IPS-NIHi7 (cell line): ENCODE data around the gene LAPTM5.
"Not testable (repeated sequence)": the region's sequence is repeated elsewhere in the genome, so short reads cannot be mapped to it uniquely, and the experiment has no call there.

ENCODE experiments used
- DNase-seq: peaks from one replicate; pipeline ENCODE4 v3.0.0; 2012; ENCODE audit warnings: mixed read lengths; ENCODE audit errors: extremely low spot score

LAPTM5 gene

DNA sequence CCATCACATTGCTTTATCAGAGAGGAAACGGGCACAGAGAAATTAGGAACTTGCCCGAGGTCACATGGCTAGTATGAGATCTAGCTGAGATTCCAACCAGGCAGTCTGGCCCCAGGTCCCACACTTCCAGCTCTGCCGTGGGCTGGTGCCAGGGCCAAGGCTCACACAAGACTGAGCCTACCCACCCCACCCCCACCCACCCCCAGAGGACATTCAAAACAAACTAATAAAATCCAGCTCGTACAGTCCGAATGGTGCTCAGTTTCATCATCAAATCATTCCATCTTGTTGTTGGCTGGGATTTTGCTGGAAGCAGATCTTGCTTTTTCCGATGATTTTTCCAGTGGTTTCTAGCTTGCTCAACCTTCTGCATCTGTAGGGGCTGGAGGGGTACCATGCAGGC is 62.1 kb downstream of the LAPTM5 start:
- DNase-seq = no peak

DNA sequence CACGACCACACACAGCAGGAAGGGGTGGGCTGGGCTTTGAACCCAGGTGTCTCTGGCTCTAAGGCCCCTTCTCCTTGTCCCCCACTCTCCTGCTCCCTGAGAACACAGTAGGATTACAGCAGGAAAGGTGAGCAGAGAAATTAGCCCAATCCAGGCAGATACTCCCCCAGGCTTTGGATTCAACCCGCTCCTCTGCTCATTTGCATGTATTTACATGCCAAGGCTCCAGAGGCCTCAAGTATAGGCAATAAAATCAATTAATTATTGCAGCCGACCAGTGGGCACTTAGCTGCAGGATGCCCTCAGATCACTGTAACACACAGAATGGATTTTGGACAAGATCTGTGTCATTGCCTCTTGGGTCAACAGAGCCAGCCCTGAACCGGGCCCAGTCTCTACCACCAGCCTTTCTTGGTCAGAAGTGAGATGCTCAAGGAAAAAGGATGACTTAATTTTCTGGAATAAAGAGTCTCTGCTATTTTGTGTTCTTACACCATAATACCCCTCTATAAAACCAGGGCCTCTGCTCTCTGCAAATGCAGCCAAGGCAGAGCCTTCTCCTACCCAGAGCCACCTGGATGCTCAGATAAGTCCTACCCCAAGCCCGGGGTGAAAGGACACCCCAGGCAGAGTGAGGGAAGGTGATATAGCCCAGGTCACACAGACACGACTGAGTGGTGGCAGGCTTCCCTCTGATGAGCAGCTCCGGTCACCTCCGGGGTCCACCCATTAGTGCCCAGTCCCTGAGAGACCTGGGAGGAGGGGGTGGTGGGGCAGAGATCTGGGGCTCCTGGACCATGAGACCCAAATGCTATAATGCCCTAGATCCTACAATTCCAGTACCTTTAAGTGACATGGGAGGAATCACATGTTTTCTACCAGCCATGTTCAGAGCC is 63.0 kb downstream of the LAPTM5 start:
- no peak for DNase-seq

DNA sequence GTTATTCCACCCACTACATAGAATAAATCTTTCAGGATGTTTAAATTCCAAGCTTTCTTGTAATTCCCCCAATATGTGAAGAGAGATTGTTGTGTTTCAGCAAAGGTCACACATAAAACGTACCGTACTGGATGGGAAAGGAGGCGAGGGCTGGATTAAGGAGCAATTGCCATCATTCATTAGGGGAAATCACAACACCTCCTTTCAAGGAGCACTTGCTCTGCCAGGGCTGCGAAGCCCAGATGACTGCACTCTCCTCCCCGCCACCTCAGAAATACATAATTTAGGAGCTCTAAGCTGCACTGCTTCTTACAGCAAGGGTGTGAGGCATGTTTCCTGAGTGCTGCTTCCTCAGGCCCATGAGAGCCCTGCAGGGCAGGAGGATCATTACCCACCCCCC is 63.8 kb downstream of the LAPTM5 start:
- no peak for DNase-seq

DNA sequence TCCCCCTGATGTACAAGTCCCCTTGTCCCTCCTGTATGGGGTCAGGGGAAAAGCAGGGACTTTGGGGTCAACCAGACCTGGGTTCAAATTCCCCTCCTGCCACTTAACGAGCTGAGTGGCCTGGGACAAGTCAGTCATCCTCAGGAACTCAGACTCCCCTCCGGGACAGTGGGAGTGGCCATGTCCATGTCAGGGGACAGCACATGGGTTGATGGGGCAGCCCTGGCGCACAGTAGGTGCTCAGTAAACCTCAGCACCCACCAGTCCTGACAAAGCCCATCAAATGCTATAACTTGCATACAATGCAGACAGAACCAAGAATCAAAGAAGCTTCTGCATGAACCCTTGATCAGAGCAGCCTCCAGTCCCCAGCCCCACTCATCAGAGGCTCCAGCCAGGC is 64.2 kb downstream of the LAPTM5 start:
- DNase-seq = no peak

DNA sequence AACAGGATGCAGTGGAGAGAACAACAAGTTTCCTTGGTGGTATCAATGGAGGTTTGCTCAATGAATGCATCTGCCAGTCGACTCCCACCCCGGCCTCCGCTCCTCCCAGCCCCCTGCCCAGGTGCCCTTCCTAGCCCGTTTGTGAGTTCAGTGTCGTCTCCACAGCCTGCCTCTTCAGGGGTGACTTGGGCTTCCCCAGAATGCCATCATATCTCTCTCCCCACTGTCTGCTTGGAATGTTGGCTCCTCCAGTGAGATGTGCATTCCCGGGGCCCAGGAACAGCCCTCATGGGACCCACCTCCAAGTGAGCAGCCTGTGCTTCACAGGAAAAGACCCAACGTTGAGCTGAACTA is 64.6 kb downstream of the LAPTM5 start:
- no peak for DNase-seq

DNA sequence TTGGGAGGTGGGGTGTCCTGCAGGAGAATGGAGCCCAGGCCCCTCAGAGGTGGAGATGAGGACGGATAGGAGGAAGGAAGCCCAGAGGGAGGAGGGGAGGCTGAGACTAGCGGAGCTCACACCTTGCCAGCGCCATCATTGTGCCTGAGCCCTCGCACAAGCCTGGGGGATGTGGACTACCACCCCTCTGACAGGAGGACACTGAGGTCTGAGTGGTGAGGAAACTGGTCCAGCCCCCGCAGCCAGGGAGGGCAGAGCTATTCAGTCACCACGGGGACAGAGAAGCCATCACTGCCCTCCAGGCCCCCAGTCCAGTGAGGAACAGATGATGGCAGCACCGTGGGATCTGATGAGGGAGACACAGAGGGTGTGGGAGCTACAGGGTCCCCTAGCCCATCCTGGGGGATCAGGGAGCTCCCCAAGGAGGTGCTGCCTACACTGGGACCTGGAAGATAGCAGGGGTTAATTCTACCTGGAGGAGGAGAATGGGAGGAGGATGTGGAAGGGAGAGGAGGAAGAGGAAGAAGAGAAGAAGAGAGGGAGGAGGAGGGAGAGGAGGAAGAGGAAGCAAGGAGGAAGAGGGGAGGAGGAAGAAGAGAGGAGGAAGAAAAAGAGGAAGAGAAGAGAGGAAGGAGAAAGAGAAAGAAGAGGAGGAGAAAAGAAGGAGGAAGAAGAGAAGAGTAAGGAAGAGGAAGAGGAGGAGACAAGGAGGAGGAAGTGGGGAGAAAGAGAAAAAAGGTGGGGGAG is 65.2 kb downstream of the LAPTM5 start:
- no peak for DNase-seq

DNA sequence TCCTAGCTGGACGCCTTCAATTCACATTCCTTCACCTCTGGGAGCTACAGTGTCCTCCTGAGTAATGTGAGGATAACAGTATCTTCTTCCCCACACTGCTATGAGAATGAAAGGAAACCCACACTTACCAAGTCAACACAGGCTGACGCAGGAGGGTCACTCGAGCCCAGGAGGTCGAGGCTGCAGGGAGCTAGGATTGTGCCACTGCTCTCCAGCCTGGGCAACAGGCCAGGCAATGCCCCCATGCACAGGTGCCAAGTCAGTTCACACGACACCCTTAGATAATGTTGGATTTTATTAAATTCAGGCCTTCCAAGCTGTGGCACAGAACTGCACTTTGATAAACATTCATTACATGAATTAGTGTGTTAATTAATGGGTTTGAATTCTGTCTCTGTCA is 66.1 kb downstream of the LAPTM5 start:
- no peak for DNase-seq

DNA sequence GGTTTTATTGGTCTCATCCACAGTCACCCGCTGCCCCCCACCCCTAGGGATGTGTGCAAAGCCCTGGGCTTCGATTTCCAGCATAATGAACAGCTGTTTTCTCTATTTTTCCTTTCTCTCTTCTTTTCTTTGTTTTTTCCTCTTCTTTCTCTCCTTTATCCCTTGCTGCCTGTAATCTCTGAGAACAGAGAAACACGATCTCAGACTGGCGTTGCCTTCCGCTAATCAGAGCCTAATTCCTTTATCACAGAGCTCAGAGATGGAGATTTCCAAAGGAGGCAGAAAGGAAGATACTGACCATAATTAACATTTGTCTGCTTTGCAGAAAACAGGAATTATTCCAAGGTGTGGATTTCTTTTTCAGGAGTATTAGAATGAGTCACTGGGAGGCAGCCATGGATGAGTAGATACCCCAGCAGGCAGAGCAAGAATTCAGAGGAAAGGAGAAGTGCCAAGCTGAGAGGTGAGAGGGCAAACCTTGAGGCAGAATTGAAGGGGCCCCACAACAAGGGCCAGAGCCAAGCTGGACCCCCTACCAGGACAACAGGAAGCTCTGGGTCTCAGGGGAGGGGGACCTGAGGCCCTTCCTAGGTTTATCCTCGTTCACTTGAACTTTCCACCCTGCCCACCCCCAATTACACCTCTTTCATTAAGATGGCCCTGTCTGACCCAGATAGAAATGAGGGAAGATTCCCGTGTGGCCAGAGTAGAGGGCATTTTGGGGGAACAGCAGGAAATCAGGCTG is 67.5 kb downstream of the LAPTM5 start:
- no peak for DNase-seq

DNA sequence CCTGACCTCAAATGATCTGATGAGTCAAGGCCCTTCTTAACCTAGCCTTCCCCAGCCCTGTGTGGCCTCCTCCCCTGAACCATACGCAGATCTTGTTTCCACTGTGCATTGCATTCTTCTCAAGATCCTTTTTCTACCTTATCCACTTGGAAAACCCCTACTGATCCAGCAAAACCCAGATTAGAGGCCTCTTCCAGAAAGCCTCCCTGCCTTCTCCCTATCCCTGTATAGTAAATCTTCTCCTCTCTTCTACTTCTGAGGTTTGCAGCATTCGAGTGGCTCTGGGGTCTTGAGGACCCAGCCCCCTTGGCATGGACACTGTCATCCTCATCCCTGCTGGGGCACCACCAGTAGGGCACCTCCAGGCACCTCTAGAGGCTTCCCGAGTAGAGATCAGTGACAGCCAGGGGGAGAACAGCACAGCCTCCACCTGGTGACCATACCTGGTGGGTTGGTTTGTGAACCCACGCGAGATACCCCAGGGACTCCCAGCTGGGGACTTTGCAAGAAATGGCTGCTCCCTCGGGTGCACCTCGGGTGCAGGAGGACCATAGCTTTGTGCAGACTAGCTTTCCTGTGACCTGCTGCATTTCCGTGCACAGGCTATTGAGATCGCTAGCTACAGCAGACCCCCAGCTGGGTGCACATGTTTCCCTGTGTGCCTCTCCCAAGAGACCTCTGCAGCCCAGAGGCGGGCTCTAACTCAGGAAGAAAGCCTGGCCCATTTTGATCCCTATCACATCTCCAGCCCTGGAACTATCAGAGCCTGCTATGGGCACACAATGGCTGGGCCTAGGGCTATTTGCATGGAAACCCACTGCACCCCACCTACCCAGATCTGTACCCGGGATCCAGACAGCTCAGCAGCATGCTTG is 68.4 kb downstream of the LAPTM5 start:
- no peak for DNase-seq

DNA sequence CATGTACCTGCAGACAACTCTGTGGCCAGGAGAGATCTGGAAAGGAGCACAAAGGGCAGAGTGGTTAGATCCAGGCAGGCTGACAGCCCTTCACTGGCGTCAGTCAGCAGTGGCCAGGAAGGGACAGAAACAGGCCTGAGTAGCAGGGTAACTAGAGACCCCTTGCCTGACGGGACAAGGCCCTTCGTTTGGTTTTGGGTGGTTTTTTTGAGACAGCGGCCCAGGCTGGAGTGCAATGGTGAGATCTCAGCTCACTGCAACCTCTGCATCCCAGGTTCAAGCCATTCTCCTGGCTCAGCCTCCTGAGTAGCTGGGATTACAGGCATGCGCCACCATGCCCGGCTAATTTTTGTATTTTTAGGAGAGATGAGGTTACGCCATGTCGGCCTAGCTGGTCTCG is 69.1 kb downstream of the LAPTM5 start:
- not testable (repeated sequence) for DNase-seq

DNA sequence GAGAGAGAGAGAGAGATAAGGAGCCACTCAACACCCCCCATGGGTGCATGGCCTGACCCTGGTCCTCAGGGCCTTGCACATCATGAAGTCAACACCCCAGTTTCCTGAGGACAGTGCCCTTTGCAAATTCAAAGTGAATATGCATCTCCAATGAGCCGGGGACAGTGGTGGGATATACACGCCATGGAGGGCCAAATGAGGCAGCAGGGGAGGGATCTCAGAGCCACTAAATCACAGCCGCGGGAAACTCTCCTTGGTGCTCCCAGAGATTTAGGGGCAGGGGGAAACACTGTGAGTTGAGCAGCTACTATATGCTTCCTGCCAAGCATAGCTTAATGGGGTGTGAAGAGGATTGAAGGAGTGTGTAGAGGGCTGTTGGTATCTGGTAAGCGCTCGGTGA is 69.7 kb downstream of the LAPTM5 start:
- no peak for DNase-seq

DNA sequence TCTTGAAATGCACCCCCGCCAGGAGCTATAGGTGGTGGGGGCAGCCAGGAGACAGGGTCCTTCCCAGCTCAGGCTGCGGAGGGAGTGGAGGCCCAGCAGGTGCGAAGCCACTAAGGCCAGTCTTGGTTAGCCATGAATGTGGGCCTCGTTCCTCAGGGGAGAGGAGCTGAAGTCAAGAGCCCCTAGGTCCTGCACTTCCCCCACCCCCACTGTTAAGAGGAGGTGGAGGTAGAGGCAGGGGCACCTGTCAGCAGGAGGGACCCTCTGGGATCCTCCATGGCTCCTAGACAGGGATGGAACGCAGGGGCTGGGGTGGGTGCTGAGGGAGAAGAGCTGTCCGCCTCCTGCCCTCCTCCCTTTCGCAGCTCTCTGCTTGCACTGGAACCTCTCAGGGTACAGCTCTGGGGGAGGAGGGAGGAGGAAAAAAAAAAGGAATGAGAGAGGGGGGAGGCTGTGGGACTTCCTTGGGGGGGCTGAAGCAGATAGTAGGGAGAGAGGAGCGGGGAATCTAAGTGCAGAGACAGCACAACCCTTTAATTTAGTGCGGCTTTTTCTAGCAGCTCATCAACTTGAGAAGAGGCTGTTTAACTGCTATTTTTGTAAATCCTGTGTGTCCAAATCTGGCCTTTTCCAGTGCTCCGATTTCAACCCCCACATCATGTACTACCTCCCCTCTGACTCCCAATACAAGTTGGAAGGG is 71.2 kb downstream of the LAPTM5 start:
- DNase-seq = no peak

DNA sequence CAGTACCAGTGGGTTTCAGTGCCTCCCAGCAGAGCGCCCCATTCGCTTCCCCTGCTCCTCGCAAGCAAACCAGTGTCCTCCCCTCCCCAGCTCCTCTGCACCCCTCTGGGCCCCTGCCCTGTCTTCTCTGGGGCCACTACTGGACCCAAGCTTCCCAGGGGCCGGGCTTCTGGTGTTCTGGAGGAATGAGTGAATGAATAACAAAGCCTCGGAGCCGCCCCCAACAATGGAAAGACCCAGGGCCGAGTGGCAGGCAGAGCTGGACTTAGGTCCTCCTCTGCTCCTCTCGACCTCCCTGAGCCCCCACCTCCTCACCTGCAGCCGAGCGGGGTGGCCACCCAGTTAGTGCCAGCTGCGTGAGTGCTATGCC is 71.8 kb downstream of the LAPTM5 start:
- no peak for DNase-seq

DNA sequence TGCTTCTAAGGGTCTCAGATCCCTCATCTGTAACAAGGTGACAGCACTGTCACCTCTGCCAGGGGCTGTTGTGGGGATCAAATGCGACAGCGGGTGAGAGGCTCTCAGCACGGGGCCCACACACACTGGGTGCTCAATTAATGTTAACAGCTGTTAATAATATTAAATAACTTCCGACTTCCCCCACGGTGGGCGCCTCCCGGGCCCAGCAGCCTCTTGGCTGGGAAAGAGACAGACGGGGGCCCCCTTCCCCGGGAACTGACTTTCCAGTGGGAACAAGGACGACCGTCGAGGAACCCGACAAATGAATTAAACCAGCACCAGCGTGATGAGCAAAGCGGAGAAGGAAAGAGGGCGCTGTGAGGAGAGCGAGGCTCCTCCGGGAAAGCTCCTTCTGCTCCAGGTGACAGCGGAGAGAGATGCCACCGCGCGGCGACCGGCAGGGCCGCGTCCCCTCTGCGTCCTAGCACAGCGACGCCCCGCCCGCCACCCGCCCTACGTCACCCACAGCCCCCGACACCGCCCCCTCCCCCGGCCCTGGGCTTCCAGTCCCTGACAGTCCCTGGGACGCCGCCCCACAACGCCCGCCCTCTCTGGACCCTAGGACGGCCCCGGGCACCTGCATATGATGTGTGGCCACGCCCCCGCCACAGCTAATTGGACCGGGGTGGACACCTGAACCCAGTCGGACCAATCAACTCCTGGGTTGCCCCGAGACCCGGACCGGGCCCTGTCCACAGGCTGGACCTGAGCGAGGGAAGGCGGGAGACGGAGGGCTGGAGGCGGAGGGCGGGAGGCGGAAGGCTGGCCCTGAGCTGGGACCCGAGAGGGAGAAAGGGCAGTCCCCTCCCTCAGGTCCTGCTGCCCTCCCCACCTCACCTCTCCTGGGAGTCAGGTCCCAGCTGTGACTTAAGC is 72.4 kb downstream of the LAPTM5 start:
- peak; percentile 99 for DNase-seq

DNA sequence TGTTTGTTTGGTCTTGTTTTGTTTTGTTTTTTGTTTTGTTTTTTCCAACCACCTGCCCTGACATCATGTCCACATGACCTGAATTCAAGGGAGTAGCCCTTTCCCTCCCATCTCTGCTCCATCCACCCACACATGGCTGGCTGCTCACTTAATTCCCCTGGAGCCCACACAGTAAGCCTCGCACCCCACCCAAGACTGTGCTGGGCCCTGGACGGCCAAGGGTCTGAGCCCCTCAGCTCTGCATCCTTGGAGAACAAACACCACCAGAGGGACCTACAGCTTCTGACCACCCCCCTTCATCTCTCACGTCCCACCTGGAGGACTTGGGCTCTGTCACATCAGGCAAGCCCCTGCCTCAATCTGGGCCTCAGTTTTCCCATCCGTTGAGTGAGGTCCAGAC is 73.3 kb downstream of the LAPTM5 start:
- no peak for DNase-seq

DNA sequence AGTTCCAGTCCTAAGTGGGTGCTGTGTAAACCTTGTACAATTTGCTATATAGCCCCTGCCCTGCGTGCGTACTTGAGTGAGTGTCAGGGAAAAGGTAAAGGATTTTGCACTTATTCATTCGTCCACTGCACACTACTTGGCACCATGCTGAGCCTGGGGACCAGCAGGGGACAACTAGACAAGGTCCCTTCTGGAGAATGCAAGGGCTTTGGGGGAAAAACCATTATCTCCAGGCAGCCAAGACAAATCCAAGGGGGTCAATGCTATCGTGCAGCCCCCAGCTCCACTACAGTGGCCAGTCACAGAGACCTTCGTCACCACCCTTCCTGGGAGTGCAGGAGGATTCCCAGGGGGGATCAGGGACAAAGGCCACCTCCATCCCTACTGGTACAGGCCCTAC is 73.9 kb downstream of the LAPTM5 start:
- DNase-seq = no peak
